ENCODE results near the gene ZBTB17. TPM values are rescaled to one million over a fixed set of nuclear protein-coding genes. Genes with fewer than 3 reads are reported as not detected.

Gene ZBTB17
- total and polyA plus RNA-seq, 2 of the 4 experiments (the other 2 are of a cell fraction): 26.3 to 58.2 TPM

GRCh38 chr1:16022393-16022792 is 46.5 kb upstream of the ZBTB17 start:
- H4K8ac ChIP-seq (ENCODE audit: low read depth in 2 of 2, low read length in 2 of 2): no peak overlapping the region
- H2BK15ac ChIP-seq (ENCODE audit: low read depth, low read length): no peak overlapping the region
- no peak overlapping the region; the same call in 1 of the 2 replicates for H3K4ac ChIP-seq (ENCODE audit: low read depth, low read length)
- H4K91ac ChIP-seq (ENCODE audit: insufficient read depth, low read depth, low read length): no peak overlapping the region
- H2BK5ac ChIP-seq (ENCODE audit: low read depth, low read length, poor library complexity, severe bottlenecking): no peak overlapping the region
- TF ChIP-seq NFE2L2 (IDR thresholded peaks at IDR 0.05; ENCODE audit: low read depth, low read length) (no peak), ELK1 (IDR thresholded peaks at IDR 0.05; ENCODE audit: borderline replicate concordance, low read depth, low read length) (no peak), RFX5 (IDR thresholded peaks at IDR 0.05; ENCODE audit: low read depth, low read length) (no peak), BHLHE40 (IDR thresholded peaks at IDR 0.05; ENCODE audit: low read depth, low read length) (no peak), RAD21 (IDR thresholded peaks at IDR 0.05; ENCODE audit: low read length) (no peak), MAFK (IDR thresholded peaks at IDR 0.05; ENCODE audit: low read depth, low read length) (no peak), CHD1 (IDR thresholded peaks at IDR 0.05; ENCODE audit: low read depth, low read length) (no peak), MAZ (IDR thresholded peaks at IDR 0.05; ENCODE audit: borderline replicate concordance, low read depth, low read length) (no peak), RCOR1 (IDR thresholded peaks at IDR 0.05; ENCODE audit: insufficient replicate concordance, low read length) (no peak), MXI1 (IDR thresholded peaks at IDR 0.05; ENCODE audit: borderline replicate concordance, low read depth, low read length) (no peak), USF2 (IDR thresholded peaks at IDR 0.05; ENCODE audit: low read depth, low read length) (no peak), SMC3 (IDR thresholded peaks at IDR 0.05; ENCODE audit: low read depth, low read length) (no peak), CEBPB (IDR thresholded peaks at IDR 0.05; ENCODE audit: low read depth, low read length) (no peak), CTCF (conservative IDR thresholded peaks at IDR 0.05; ENCODE audit: low read depth, low read length) (no peak), FOS (IDR thresholded peaks at IDR 0.05; ENCODE audit: low read depth, low read length) (no peak), POLR2A (IDR thresholded peaks at IDR 0.05; ENCODE audit: low read depth, low read length) (no peak)
- H3K27ac ChIP-seq (ENCODE audit: insufficient read depth, low read length): no peak overlapping the region
- BruUV-seq (replicated peaks): no TSS peak
- no peak overlapping the region for H3K14ac ChIP-seq (replicated peaks; ENCODE audit: low read depth, low read length)
- ChIA-PET POLR2A (ENCODE audit: unreplicated experiment) (no interaction called here), CTCF (no interaction called here)
- H3K9me3 ChIP-seq (ENCODE audit: control insufficient read depth, insufficient read depth, low read length): no peaks in the 10 kb centered on the region
- H2BK120ac ChIP-seq (ENCODE audit: low read depth, low read length): no peak overlapping the region
- no peak overlapping the region for H2AK9ac ChIP-seq (replicated peaks; ENCODE audit: low read depth, low read length, poor library complexity)
- no peak overlapping the region for H3K56ac ChIP-seq (ENCODE audit: extremely low read depth, insufficient read depth, low read length)
- no peak overlapping the region for H3K9ac ChIP-seq (ENCODE audit: low read depth, low read length)
- no peaks in the 10 kb centered on the region for H3K79me1 ChIP-seq (ENCODE audit: low read depth in 1 of 2, low read length in 2 of 2)
- no peak overlapping the region for H3K18ac ChIP-seq (ENCODE audit: low read depth, low read length)
- no peaks in the 10 kb centered on the region for H3K36me3 ChIP-seq (ENCODE audit: control insufficient read depth, insufficient read depth, low read length)
- dilution Hi-C loops (cut with HindIII; ENCODE audit: low sequenced_read_pairs, unreplicated experiment): no loop called here
- peak overlapping the region; percentile 16; the same call in 1 of the 2 replicates for H2AK5ac ChIP-seq (ENCODE audit: low read depth, low read length)
- H3K4me3 ChIP-seq (ENCODE audit: insufficient read depth, low read depth, low read length): no peak overlapping the region
- H4K5ac ChIP-seq (ENCODE audit: low read depth, low read length): no peak overlapping the region
- H3K23ac ChIP-seq (ENCODE audit: low read depth, low read length): no peak overlapping the region
- no peak overlapping the region for H2BK20ac ChIP-seq (ENCODE audit: low read depth, low read length)
- H4K20me1 ChIP-seq (ENCODE audit: insufficient read depth, low read length): no peaks in the 10 kb centered on the region
- peaks cover 1% of the 10 kb centered on the region for H3K9me1 ChIP-seq (ENCODE audit: insufficient read depth, low read length)
- WGBS, 2 experiments (ENCODE audit: extremely low coverage in 2 of 2, insufficient read length in 1 of 2): no CpG with 5 or more reads among the region's 11 CpGs
- intact Hi-C loops (cut with micrococcal nuclease): no loop called here
- H2AFZ ChIP-seq (replicated peaks; ENCODE audit: low read length, poor library complexity): no peak overlapping the region
- DNase-seq (no peak), ATAC-seq (ENCODE audit: low read depth) (no peak)
- in situ Hi-C loops (cut with MboI; ENCODE audit: low sequenced_read_pairs): no loop called here
- no peak overlapping the region for H3K4me2 ChIP-seq (ENCODE audit: low read depth, low read length)
- peaks cover 26% of the 10 kb centered on the region for H3K4me1 ChIP-seq (ENCODE audit: control insufficient read depth, insufficient read depth, low read length)
- peaks cover 8% of the 10 kb centered on the region for H3K27me3 ChIP-seq (ENCODE audit: control insufficient read depth, insufficient read depth, low read length)
